ENCODE measurements around the gene PRODH.
"Not testable (repeated sequence)": the region's sequence is repeated elsewhere in the genome, so short reads cannot be mapped to it uniquely, and the experiment has no call there.

DNA sequence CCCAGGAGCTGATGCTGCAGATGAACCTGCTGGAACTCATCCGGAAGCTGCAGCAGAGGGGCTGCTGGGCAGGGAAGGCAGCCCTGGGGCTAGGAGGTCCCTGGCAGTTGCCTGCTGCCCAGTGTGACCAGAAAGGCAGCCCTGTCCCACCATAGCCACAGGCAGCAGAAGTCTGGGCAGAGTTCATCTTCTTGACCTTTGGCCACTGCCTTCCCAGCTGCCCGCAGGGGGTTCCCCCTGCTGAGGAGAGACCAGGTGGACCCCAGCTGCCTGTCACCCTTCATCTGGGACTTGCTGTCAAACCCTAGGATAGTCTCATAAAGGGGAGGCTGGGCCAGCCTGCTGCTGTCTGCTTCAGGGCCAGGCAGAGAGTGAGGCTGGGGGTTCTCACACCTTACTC is 24.6 kb downstream of the PRODH start:
- TF ChIP-seq, protein P1, sequence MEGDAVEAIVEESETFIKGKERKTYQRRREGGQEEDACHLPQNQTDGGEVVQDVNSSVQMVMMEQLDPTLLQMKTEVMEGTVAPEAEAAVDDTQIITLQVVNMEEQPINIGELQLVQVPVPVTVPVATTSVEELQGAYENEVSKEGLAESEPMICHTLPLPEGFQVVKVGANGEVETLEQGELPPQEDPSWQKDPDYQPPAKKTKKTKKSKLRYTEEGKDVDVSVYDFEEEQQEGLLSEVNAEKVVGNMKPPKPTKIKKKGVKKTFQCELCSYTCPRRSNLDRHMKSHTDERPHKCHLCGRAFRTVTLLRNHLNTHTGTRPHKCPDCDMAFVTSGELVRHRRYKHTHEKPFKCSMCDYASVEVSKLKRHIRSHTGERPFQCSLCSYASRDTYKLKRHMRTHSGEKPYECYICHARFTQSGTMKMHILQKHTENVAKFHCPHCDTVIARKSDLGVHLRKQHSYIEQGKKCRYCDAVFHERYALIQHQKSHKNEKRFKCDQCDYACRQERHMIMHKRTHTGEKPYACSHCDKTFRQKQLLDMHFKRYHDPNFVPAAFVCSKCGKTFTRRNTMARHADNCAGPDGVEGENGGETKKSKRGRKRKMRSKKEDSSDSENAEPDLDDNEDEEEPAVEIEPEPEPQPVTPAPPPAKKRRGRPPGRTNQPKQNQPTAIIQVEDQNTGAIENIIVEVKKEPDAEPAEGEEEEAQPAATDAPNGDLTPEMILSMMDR (tag by site-specific recombination; IDR thresholded peaks at IDR 0.05) = not testable (repeated sequence)
- TF ChIP-seq TCF7L2 (IDR thresholded peaks at IDR 0.05; ENCODE audit: borderline replicate concordance, low read depth, low read length); ZNF354C (tag by site-specific recombination; IDR thresholded peaks at IDR 0.05; ENCODE audit: borderline replicate concordance, low read depth); ZNF10 (tag by site-specific recombination; IDR thresholded peaks at IDR 0.05); SALL2 (tag by site-specific recombination; IDR thresholded peaks at IDR 0.05; ENCODE audit: borderline replicate concordance); ZNF274 (IDR thresholded peaks at IDR 0.05; ENCODE audit: low read length); ZNF274 (tag by site-specific recombination; IDR thresholded peaks at IDR 0.05; ENCODE audit: borderline replicate concordance); ZNF510 (tag by site-specific recombination; IDR thresholded peaks at IDR 0.05; ENCODE audit: insufficient replicate concordance); GFI1B (tag by site-specific recombination; IDR thresholded peaks at IDR 0.05); HOXA7 (CRISPR knock-in tag; IDR thresholded peaks at IDR 0.05; ENCODE audit: borderline replicate concordance); ZNF157 (tag by site-specific recombination; IDR thresholded peaks at IDR 0.05); ZNF785 (tag by site-specific recombination; IDR thresholded peaks at IDR 0.05): not testable (repeated sequence)
- TF ChIP-seq, protein P2, sequence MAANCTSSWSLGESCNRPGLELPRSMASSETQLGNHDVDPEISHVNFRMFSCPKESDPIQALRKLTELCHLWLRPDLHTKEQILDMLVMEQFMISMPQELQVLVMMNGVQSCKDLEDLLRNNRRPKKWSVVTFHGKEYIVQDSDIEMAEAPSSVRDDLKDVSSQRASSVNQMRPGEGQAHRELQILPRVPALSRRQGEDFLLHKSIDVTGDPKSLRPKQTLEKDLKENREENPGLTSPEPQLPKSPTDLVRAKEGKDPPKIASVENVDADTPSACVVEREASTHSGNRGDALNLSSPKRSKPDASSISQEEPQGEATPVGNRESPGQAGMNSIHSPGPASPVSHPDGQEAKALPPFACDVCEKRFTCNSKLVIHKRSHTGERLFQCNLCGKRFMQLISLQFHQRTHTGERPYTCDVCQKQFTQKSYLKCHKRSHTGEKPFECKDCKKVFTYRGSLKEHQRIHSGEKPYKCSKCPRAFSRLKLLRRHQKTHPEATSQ (tag by site-specific recombination; IDR thresholded peaks at IDR 0.05) = not testable (repeated sequence)
- TF ChIP-seq, protein P3, sequence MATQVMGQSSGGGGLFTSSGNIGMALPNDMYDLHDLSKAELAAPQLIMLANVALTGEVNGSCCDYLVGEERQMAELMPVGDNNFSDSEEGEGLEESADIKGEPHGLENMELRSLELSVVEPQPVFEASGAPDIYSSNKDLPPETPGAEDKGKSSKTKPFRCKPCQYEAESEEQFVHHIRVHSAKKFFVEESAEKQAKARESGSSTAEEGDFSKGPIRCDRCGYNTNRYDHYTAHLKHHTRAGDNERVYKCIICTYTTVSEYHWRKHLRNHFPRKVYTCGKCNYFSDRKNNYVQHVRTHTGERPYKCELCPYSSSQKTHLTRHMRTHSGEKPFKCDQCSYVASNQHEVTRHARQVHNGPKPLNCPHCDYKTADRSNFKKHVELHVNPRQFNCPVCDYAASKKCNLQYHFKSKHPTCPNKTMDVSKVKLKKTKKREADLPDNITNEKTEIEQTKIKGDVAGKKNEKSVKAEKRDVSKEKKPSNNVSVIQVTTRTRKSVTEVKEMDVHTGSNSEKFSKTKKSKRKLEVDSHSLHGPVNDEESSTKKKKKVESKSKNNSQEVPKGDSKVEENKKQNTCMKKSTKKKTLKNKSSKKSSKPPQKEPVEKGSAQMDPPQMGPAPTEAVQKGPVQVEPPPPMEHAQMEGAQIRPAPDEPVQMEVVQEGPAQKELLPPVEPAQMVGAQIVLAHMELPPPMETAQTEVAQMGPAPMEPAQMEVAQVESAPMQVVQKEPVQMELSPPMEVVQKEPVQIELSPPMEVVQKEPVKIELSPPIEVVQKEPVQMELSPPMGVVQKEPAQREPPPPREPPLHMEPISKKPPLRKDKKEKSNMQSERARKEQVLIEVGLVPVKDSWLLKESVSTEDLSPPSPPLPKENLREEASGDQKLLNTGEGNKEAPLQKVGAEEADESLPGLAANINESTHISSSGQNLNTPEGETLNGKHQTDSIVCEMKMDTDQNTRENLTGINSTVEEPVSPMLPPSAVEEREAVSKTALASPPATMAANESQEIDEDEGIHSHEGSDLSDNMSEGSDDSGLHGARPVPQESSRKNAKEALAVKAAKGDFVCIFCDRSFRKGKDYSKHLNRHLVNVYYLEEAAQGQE (tag by site-specific recombination; IDR thresholded peaks at IDR 0.05) = not testable (repeated sequence)
- TF ChIP-seq, protein P4, sequence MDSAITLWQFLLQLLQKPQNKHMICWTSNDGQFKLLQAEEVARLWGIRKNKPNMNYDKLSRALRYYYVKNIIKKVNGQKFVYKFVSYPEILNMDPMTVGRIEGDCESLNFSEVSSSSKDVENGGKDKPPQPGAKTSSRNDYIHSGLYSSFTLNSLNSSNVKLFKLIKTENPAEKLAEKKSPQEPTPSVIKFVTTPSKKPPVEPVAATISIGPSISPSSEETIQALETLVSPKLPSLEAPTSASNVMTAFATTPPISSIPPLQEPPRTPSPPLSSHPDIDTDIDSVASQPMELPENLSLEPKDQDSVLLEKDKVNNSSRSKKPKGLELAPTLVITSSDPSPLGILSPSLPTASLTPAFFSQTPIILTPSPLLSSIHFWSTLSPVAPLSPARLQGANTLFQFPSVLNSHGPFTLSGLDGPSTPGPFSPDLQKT (IDR thresholded peaks at IDR 0.05; ENCODE audit: borderline replicate concordance, low read depth, low read length) = not testable (repeated sequence)

Data from HEK293 (cell line).